H1 (cell line): ENCODE data around the gene FGGY. TPM values are rescaled to one million over a fixed set of nuclear protein-coding genes. Genes with fewer than 3 reads are reported as not detected.

ENCODE experiments used
- CTCF ChIA-PET: fragments of 300-600 bp; sonication (Branson Sonifier 250); formaldehyde crosslinking; loops from one replicate; lab custom pipeline; 2021; ENCODE audit not compliant: partially characterized antibody; lab: Charles Lee
- POLR2A ChIA-PET: fragments of 300-600 bp; sonication (Branson Sonifier 250); formaldehyde crosslinking; loops from one replicate; lab custom pipeline; 2021; ENCODE audit warnings: inconsistent platforms; ENCODE audit not compliant: partially characterized antibody; lab: Charles Lee
- DNase-seq, 2 experiments: peaks; one replicate each; pipeline versions ENCODE4 v3.0.0 to v3.0.0-alpha.2; 2010 to 2022; ENCODE audit warnings: low spot score in 2 of 2, low read depth in 1 of 2, mixed read lengths in 1 of 2
- FAIRE-seq: peaks from 2 replicates; lab custom pipeline; 2011; peaks lifted over from hg19 to GRCh38; lab: Jason Lieb, UNC
- H2AFZ ChIP-seq: 2 replicates; pipeline ENCODE4 v1.8.1; 2012; ENCODE audit warnings: low read length, inconsistent platforms
- H2AK5ac ChIP-seq: 2 replicates; pipeline ENCODE4 v1.6.1; 2013; ENCODE audit warnings: low read depth, low read length
- H2BK120ac ChIP-seq: replicated peaks from 2 replicates; pipeline ENCODE3; 2013; ENCODE audit warnings: low read depth, low read length, inconsistent platforms
- H2BK12ac ChIP-seq: 2 replicates; pipeline ENCODE4 v1.6.1; 2013; ENCODE audit warnings: low read depth, low read length
- H2BK15ac ChIP-seq: 2 replicates; pipeline ENCODE4 v1.6.1; 2013; ENCODE audit warnings: low read length
- H2BK20ac ChIP-seq: 2 replicates; pipeline ENCODE4 v1.6.1; 2013; ENCODE audit warnings: low read length
- H2BK5ac ChIP-seq: 2 replicates; pipeline ENCODE4 v1.6.1; 2013; ENCODE audit warnings: low read depth, low read length
- H3K14ac ChIP-seq: 2 replicates; pipeline ENCODE4 v1.6.1; 2013; ENCODE audit warnings: inconsistent platforms; ENCODE audit not compliant: insufficient read length
- H3K18ac ChIP-seq: 2 replicates; pipeline ENCODE4 v1.6.1; 2013; ENCODE audit warnings: low read length; ENCODE audit errors: extremely low read depth
- H3K23ac ChIP-seq: 2 replicates; pipeline ENCODE4 v1.6.1; 2013; ENCODE audit warnings: inconsistent platforms; ENCODE audit not compliant: insufficient read length
- H3K23me2 ChIP-seq: 2 replicates; pipeline ENCODE4 v1.6.1; 2013; ENCODE audit warnings: low read depth, low read length
- H3K27ac ChIP-seq: 2 replicates; pipeline ENCODE4 v1.6.1; 2011; ENCODE audit warnings: low read depth, low read length, inconsistent platforms
- H3K27me3 ChIP-seq, 4 experiments: replicated peaks in 1 of 4; 1 replicate in 1 of 4; 2 replicates in 3 of 4; pipeline versions ENCODE4 v1.6.1 to v1.8.1; 2011 to 2013; ENCODE audit warnings: low read length in 3 of 4, mild to moderate bottlenecking in 3 of 4, inconsistent platforms in 2 of 4, mixed read lengths in 2 of 4, moderate library complexity in 1 of 4; ENCODE audit not compliant: control insufficient read depth in 3 of 4, insufficient read depth in 3 of 4; ENCODE audit errors: extremely low read depth in 1 of 4
- H3K36me3 ChIP-seq, 4 experiments: 2 replicates each; pipeline versions ENCODE4 v1.6.1 to v1.8.1; 2011 to 2013; ENCODE audit warnings: mild to moderate bottlenecking in 4 of 4, low read length in 3 of 4, moderate library complexity in 2 of 4, control low read depth in 1 of 4, inconsistent platforms in 1 of 4; ENCODE audit not compliant: insufficient read depth in 4 of 4, control insufficient read depth in 2 of 4
- H3K4ac ChIP-seq: replicated peaks from 2 replicates; pipeline ENCODE3; 2013; ENCODE audit warnings: low read length, low read depth, mixed read lengths, inconsistent platforms; ENCODE audit not compliant: insufficient read length
- H3K4me1 ChIP-seq, 4 experiments: replicated peaks in 1 of 4; 1 replicate in 1 of 4; 2 replicates in 3 of 4; pipeline versions ENCODE4 v1.6.1 to v1.8.1; 2011 to 2013; ENCODE audit warnings: low read length in 3 of 4, inconsistent platforms in 2 of 4, mixed read lengths in 1 of 4; ENCODE audit not compliant: insufficient read depth in 4 of 4, control insufficient read depth in 3 of 4
- H3K4me2 ChIP-seq, 2 experiments: 2 replicates each; pipeline versions ENCODE4 v1.6.1 to v1.8.1; 2011 to 2013; ENCODE audit warnings: low read depth in 2 of 2, low read length in 2 of 2, control low read depth in 1 of 2, inconsistent platforms in 1 of 2, mild to moderate bottlenecking in 1 of 2; ENCODE audit not compliant: insufficient read depth in 1 of 2
- H3K4me3 ChIP-seq, 4 experiments: fragments of 200-600, 300-600 bp in 1 of 4; sonication (generic), shearing (Covaris generic), sonication (Bioruptor Twin) in 1 of 4; 2 replicates each; pipeline versions ENCODE4 v1.5.1 to v1.8.1; 2011 to 2016; ENCODE audit warnings: low read length in 4 of 4, low read depth in 3 of 4, control low read depth in 2 of 4, inconsistent platforms in 2 of 4, mild to moderate bottlenecking in 2 of 4, mixed read lengths in 1 of 4, moderate library complexity in 1 of 4; ENCODE audit not compliant: insufficient read depth in 2 of 4; ENCODE audit errors: extremely low read depth in 1 of 4
- H3K56ac ChIP-seq: replicated peaks from 2 replicates; pipeline ENCODE3; 2013; ENCODE audit warnings: low read depth, mild to moderate bottlenecking, mixed read lengths, low read length, inconsistent platforms; ENCODE audit not compliant: insufficient read length
- H3K79me1 ChIP-seq: 2 replicates; pipeline ENCODE4 v1.6.1; 2013; ENCODE audit warnings: low read depth, low read length, control low read depth
- H3K79me2 ChIP-seq, 2 experiments: 2 replicates each; pipeline versions ENCODE4 v1.6.1 to v1.8.1; 2012 to 2013; ENCODE audit warnings: low read length in 2 of 2, mild to moderate bottlenecking in 2 of 2, inconsistent platforms in 1 of 2; ENCODE audit not compliant: insufficient read depth in 2 of 2, control insufficient read depth in 1 of 2
- H3K9ac ChIP-seq, 4 experiments: replicated peaks in 1 of 4; 1 replicate in 1 of 4; 2 replicates in 3 of 4; pipeline versions ENCODE4 v1.6.1 to v1.8.1; 2011 to 2013; ENCODE audit warnings: low read depth in 3 of 4, low read length in 3 of 4, control low read depth in 2 of 4, mild to moderate bottlenecking in 2 of 4, moderate library complexity in 2 of 4, inconsistent platforms in 1 of 4; ENCODE audit errors: extremely low read depth in 1 of 4
- H3K9me3 ChIP-seq, 2 experiments: 2 replicates each; pipeline versions ENCODE4 v1.6.1 to v1.8.1; 2012 to 2013; ENCODE audit warnings: mild to moderate bottlenecking in 2 of 2, moderate library complexity in 2 of 2, control low read depth in 1 of 2, inconsistent platforms in 1 of 2, low read depth in 1 of 2, low read length in 1 of 2, mixed read lengths in 1 of 2; ENCODE audit not compliant: insufficient read depth in 2 of 2
- H4K20me1 ChIP-seq, 2 experiments: replicated peaks in 1 of 2; 2 replicates each; pipeline versions ENCODE3 to v1.8.1; 2011 to 2013; ENCODE audit warnings: inconsistent platforms in 2 of 2, low read length in 2 of 2, mild to moderate bottlenecking in 1 of 2; ENCODE audit not compliant: insufficient read depth in 2 of 2, control insufficient read depth in 1 of 2
- H4K5ac ChIP-seq: 2 replicates; pipeline ENCODE4 v1.6.1; 2013; ENCODE audit warnings: low read length, low read depth, mixed read lengths, inconsistent platforms; ENCODE audit not compliant: insufficient read length
- H4K8ac ChIP-seq: 2 replicates; pipeline ENCODE4 v1.8.0; 2013; ENCODE audit warnings: mild to moderate bottlenecking, moderate library complexity, low read length, inconsistent platforms; ENCODE audit not compliant: insufficient read depth; ENCODE audit errors: extremely low read depth
- H4K91ac ChIP-seq: replicated peaks from 2 replicates; pipeline ENCODE3; 2013; ENCODE audit warnings: low read length, mixed read lengths, inconsistent platforms; ENCODE audit not compliant: insufficient read length
- EP300 ChIP-seq, 2 experiments: IDR thresholded peaks; 1 replicate in 1 of 2; 2 replicates in 1 of 2; pipeline ENCODE4 v1.6.1; 2011 to 2012; ENCODE audit warnings: low read depth in 2 of 2, low read length in 2 of 2, mild to moderate bottlenecking in 2 of 2, borderline replicate concordance in 1 of 2, inconsistent platforms in 1 of 2, moderate library complexity in 1 of 2
- HDAC2 ChIP-seq, 2 experiments: fragments of 300-600 bp in 1 of 2; sonication (generic) in 1 of 2; IDR thresholded peaks; 2 replicates each; pipeline ENCODE4 v1.6.1; 2011 to 2012; ENCODE audit warnings: low read depth in 2 of 2, low read length in 2 of 2, mild to moderate bottlenecking in 2 of 2, moderate library complexity in 2 of 2, borderline replicate concordance in 1 of 2, inconsistent platforms in 1 of 2
- JUND ChIP-seq: IDR thresholded peaks from 2 replicates; pipeline ENCODE4 v1.6.1; 2011; ENCODE audit warnings: mild to moderate bottlenecking, improper control_type of control experiment, low read length
- SIN3A ChIP-seq, 2 experiments: IDR thresholded peaks in 1 of 2; conservative IDR thresholded peaks in 1 of 2; 2 replicates each; pipeline ENCODE4 v1.6.1; 2011 to 2012; ENCODE audit warnings: low read length in 2 of 2, improper control_type of control experiment in 1 of 2, low read depth in 1 of 2, mild to moderate bottlenecking in 1 of 2
- SIX5 ChIP-seq: IDR thresholded peaks from 2 replicates; pipeline ENCODE4 v1.6.1; 2011; ENCODE audit warnings: mild to moderate bottlenecking, low read depth, low read length
- SRF ChIP-seq: IDR thresholded peaks from 2 replicates; pipeline ENCODE4 v1.6.1; 2011; ENCODE audit warnings: mild to moderate bottlenecking, low read depth, low read length, moderate library complexity
- WGBS, 2 experiments: shearing (Covaris generic) in 1 of 2; methylation state at CpG; one replicate each; pipeline versions ENCODE4 v1.1.6 to v1.1.7; 2013 to 2015; ENCODE audit warnings: low lambda C conversion rate in 2 of 2, mixed read lengths in 2 of 2, inconsistent platforms in 1 of 2, low coverage in 1 of 2, missing lambda C conversion rate in 1 of 2; ENCODE audit not compliant: insufficient replicate concordance in 2 of 2, insufficient coverage in 1 of 2, insufficient read length in 1 of 2; ENCODE audit errors: extremely low coverage in 1 of 2, missing lambda C conversion rate in 1 of 2; 5-methylcytosine and 5-hydroxymethylcytosine counted together
- polyA plus RNA-seq, 7 experiments: library from polyadenylated mRNA; depleted of rRNA in 3 of 7; stranded (reverse) in 5 of 7; unstranded in 2 of 7; fragments of >200 nt in 5 of 7; fragments of 200-250 nt in 2 of 7; gene quantifications; 1 replicate in 5 of 7; 2 replicates in 1 of 7; 4 replicates in 1 of 7; pipeline versions ENCODE4 v1.2.1 to v1.2.3, GENCODE V29; 2011 to 2013; ENCODE audit warnings: missing spikeins in 2 of 7, mixed read lengths in 2 of 7
- total RNA-seq: library from RNA; stranded (reverse); fragmentation: NEBNext Ultra II Directional; extraction: Animal tissue kit (Norgen Biotek cat#: 25700); gene quantifications from 2 replicates; pipeline ENCODE4 v1.2.1, GENCODE V29; 2021

Gene FGGY
- total and polyA plus RNA-seq, 2 of the 8 experiments (the other 6 are each of a cell fraction or from before 2014, with no cell fraction given), result 10.3 to 12.5 TPM

- no peak overlapping the region for H4K91ac ChIP-seq
- H2BK120ac ChIP-seq, result no peak overlapping the region
- no peak overlapping the region for H2AFZ ChIP-seq
- 83% methylated on average over 2 of the region's 2 CpGs; no CpG with 5 or more reads in 1 of the 2 experiments for WGBS, 2 experiments
- DNase-seq (no peak), FAIRE-seq (no peak)
- no peaks in the 10 kb centered on the region for H3K23me2 ChIP-seq
- ChIA-PET CTCF (no interaction called here), POLR2A (no interaction called here)
- no peak overlapping the region for H2BK15ac ChIP-seq
- no peak overlapping the region for H2AK5ac ChIP-seq
- H3K4me1 ChIP-seq, result peaks cover 0 to 1% (median under 1%) of the 10 kb centered on the region in 4 experiments; a peak in 1 of 7 replicates
- no peaks in the 10 kb centered on the region for H3K27me3 ChIP-seq
- H3K23ac ChIP-seq, result no peak overlapping the region
- H2BK5ac ChIP-seq, result no peak overlapping the region
- H3K79me1 ChIP-seq, result no peaks in the 10 kb centered on the region
- H3K9ac ChIP-seq, result peak overlapping the region in 1 of 4 experiments; percentile 13; a peak in 1 of 7 replicates
- no peak overlapping the region for H3K4ac ChIP-seq
- no peaks in the 10 kb centered on the region for H4K20me1 ChIP-seq
- H3K4me3 ChIP-seq, result no peak overlapping the region
- no peak overlapping the region for H4K5ac ChIP-seq
- no peaks in the 10 kb centered on the region for H3K36me3 ChIP-seq
- TF ChIP-seq SIN3A (conservative IDR thresholded peaks at IDR 0.05 in 1 of 2, IDR thresholded peaks at IDR 0.05 in 1 of 2; ENCODE audit: low read depth in 1 of 2, low read length in 2 of 2) (no peak), JUND (no peak), HDAC2 (IDR thresholded peaks at IDR 0.05; ENCODE audit: borderline replicate concordance in 1 of 2, low read depth in 2 of 2, low read length in 2 of 2) (no peak), SRF (no peak), SIX5 (no peak), EP300 (IDR thresholded peaks at IDR 0.05; ENCODE audit: borderline replicate concordance in 1 of 2, low read depth in 2 of 2, low read length in 2 of 2) (no peak)
- H2BK12ac ChIP-seq, result no peak overlapping the region
- H3K56ac ChIP-seq, result no peak overlapping the region
- no peaks in the 10 kb centered on the region for H3K79me2 ChIP-seq
- H3K27ac ChIP-seq, result no peak overlapping the region
- no peak overlapping the region for H2BK20ac ChIP-seq
- H3K4me2 ChIP-seq, result no peak overlapping the region
- no peak overlapping the region for H3K18ac ChIP-seq
- H4K8ac ChIP-seq, result no peak overlapping the region
- no peaks in the 10 kb centered on the region for H3K9me3 ChIP-seq
- H3K14ac ChIP-seq, result no peak overlapping the region
Observed at GRCh38 chr1:59322814-59323213, 25.9 kb downstream of the FGGY start.
